HFF-Myc (cell line): ENCODE measurements around the gene SLC22A4.

Experiments used
- DNase-seq: peaks from one replicate; pipeline ENCODE4 v3.0.0-alpha.2; 2011; ENCODE audit warnings: low read depth; ENCODE audit errors: extremely low read depth
- H3K4me3 ChIP-seq: replicated peaks from 2 replicates; pipeline ENCODE4 v1.5.1; 2011; ENCODE audit warnings: low read depth, mild to moderate bottlenecking, control low read depth, low read length
- CTCF ChIP-seq: IDR thresholded peaks from 2 replicates; pipeline ENCODE4 v1.5.1; 2012; ENCODE audit warnings: mild to moderate bottlenecking, low read depth, low read length, control low read depth; ENCODE audit errors: missing control alignments

SLC22A4 gene

DNA sequence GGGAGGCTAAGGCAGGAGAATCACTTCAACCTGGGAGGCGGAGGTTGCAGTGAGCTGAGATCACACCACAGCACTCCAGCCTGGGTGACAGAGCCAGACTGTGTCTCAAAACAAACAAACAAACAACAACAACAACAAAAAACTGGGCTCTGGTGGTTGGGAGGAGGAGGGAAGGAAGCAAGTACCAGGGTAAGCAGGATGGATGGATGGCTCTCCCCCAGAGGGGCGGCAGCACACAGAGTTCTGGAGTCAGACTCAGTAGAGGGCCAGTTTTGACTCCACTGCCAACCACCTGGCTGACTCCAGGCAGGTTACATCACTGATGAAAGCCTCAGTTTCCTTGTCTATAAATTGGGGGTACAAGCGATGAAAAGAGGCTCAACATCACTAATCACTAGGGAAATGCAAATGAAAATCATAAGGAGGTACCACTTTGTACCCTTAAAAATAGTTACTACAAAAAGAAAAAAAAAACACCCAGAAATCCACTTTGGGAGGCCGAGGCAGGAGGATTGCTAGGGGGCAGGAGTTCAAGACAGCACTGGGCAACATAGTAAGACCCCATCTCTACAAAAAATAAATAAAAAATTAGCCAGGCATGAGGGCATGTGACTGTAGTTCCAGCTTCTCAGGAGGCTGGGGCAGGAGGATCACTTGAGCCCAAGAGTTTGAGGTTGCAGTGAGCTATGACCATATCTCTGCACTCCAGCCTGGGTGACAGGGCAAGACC lies 3.2 kb downstream of the SLC22A4 start:
- no peak for DNase-seq
- H3K4me3 ChIP-seq, result no peak overlapping the region
- no peak for TF ChIP-seq CTCF

DNA sequence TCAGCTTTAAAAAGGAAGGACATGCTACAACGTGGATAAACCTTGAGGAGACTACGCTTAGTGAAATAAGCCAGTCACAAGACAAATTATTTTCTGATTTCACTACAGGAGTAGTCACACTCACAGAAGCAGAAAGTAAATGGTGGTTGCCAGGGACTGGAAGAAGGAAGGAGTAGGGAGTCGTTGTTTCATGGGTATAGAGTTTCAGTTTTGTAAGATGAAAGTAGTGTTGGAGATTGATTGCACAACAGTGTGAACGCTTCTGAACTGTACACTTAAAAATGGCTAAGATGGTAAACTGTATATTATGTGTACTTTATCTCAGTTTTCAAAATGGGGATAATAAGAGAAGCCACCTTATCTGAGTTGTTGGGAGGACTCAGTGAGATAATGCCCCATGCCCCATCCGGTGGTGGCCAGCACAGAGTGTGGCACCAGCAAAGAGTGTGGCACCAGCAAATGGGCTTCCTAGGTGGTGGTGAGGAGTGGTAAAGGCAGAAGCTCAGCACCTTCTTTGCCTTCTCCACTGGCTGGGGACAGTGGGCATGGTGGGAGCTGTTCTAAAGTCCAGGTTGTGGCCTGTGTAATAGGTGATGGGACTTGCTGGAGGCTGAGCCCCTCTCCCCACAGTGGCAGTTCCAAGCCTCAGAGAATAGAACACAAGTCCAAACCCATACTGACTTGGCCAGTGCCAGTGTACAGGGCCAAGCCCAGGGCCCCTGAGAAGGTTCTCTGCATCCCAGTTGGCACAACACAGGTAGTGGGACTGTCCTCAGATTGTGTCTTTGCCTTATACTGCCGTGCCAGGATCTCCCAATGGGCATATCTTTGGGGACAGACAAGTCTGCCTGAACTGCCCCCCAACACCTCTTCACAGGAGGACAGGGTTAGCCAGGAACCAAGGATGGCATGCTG lies 4.4 kb downstream of the SLC22A4 start:
- no peak for DNase-seq
- no peak overlapping the region for H3K4me3 ChIP-seq
- TF ChIP-seq CTCF, result no peak

DNA sequence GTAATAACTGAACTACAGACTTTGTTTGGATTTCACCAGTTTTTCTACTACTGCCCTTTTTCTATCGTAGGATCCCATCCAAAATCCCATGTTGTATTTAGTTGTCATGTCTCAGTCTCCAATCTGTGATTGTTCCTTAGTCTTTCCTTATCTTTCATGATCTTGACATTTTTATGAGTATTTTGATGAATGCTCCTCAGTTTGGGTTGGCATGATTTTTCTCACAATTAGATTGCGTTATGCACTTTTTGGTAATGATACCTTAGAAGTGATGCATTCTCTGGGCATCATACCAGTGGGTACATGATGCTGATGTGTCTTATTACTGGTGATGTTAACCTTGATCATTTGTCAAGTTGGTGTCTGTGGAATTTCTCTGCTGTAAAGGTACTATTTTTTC lies 5.7 kb downstream of the SLC22A4 start:
- DNase-seq, result no peak
- TF ChIP-seq CTCF, result no peak
- H3K4me3 ChIP-seq, result no peak overlapping the region

DNA sequence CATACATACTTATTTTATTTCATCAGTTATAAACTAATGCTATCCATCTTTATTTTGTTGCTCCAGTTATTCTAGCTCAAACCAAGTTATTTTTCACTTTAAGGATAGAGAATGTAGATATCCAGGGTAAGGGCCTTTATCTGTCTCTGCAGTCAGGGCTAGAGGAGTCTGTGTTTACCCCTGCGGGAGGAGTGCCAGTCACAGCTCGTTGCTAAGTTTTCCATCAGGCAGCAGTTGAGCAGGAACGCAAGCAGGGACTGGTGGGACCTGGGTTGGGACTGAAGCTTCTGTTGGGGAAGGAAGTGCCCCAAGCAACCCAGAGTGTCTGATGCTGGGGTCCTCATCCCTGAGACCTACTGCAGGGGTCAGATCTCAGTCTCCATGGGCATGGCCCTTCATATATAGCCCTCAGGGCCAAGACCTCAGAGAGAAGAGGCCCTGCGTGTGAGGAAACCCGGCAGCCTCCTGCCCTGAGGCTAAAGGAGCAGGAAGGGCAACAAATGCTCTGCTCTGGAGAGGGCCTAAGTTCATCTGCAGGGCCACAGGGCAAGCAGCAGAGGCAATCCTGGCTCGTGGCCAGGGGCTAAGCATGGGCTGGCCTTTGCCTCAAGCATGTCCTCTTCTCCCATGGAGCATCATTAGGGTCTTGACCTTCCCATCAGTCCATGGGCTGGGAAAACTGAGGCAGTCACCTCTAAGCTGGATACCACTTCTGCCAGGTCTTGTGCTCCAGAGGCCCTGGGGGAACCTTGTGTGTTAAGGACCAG lies 6.6 kb downstream of the SLC22A4 start:
- no peak for TF ChIP-seq CTCF

DNA sequence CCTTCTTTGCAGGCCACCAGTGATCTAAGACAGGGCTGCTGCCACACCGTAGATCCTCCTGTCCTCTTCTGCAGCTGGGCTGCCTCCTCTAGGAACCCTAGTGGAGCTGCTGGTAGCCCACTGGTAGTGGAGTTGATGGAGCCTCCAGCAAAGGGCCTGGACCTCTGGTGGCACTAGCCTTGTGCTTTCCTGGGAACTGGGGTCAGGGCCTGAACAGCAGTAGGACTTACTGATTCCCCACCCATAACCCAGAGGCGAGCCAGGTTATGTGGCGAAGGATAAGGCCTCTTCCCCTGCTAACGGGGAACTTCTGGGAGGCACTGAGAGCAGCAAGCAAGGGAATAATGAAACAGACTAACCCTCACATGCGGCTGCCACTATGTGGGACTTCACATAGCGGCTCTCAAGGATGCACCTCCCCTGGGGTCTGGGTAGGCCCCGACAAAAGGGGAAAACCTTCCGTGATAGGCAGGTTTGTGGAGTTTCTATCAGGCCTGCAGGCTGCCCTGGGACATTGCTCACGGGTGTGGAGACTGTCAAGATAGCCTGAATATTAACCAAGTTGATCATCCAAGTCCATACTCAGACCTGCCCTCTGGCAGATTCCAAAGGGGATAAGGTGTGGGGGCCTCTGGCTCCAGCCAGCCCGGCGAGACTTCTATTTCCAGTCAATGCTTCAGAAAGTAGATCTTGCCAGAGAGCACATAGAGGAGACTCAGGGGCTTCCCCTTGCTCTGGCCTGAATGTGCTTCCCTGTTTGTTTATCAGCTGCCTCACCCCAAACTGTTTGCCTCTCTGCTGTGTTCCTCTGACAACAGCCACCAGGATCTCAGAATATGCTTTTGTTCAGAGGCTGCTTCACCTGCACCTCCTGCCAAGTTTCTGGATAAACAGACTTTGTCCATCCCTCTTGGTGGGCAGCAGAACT lies 7.4 kb downstream of the SLC22A4 start:
- no peak for DNase-seq
- H3K4me3 ChIP-seq, result no peak overlapping the region
- no peak for TF ChIP-seq CTCF

More for the DNA sequence above, 6.6 kb downstream of the SLC22A4 start:
- DNase-seq, result no peak
- no peak overlapping the region for H3K4me3 ChIP-seq

- no peak overlapping the region for H3K4me3 ChIP-seq
- DNase-seq, result no peak
- no peak for TF ChIP-seq CTCF
Measured at GRCh38 chr5:132302413-132302812, 8.2 kb downstream of the SLC22A4 start.
